CD4-positive, alpha-beta memory T cell (primary cell): Measurements from ENCODE around the gene APLN. TPM values are rescaled to one million over a fixed set of nuclear protein-coding genes. Genes with fewer than 3 reads are reported as not detected.

Experiments
- CTCF ChIA-PET: fragments of 350-600 bp; sonication (Branson Sonifier 250); formaldehyde crosslinking; loops from one replicate; lab custom pipeline; 2021; ENCODE audit warnings: inconsistent platforms; ENCODE audit not compliant: partially characterized antibody; lab: Charles Lee
- POLR2A ChIA-PET: fragments of 350-600 bp; sonication (Branson Sonifier 250); formaldehyde crosslinking; loops from one replicate; lab custom pipeline; 2021; ENCODE audit not compliant: partially characterized antibody; lab: Charles Lee
- DNase-seq, 5 donors: peaks; one replicate each; pipeline versions ENCODE4 v3.0.0 to v3.0.0-alpha.2; 2020 to 2022; ENCODE audit warnings: mixed read lengths in 1 of 5
- H3K27ac ChIP-seq: one replicate; pipeline ENCODE4 v1.7.0; 2013; ENCODE audit warnings: low read depth, low read length
- H3K27me3 ChIP-seq: 2 replicates; pipeline ENCODE4 v1.7.0; 2013; ENCODE audit warnings: mild to moderate bottlenecking, low read length, moderate library complexity; ENCODE audit not compliant: insufficient read depth
- H3K36me3 ChIP-seq: 2 replicates; pipeline ENCODE4 v1.7.0; 2013; ENCODE audit warnings: mild to moderate bottlenecking, low read length, moderate library complexity; ENCODE audit not compliant: insufficient read depth
- H3K4me1 ChIP-seq: 2 replicates; pipeline ENCODE4 v1.7.0; 2013; ENCODE audit warnings: mild to moderate bottlenecking, low read length, moderate library complexity; ENCODE audit not compliant: insufficient read depth
- H3K4me3 ChIP-seq, 2 donors: one replicate each; pipeline ENCODE4 v1.7.0; 2013; ENCODE audit warnings: low read length in 2 of 2, mild to moderate bottlenecking in 1 of 2
- H3K9me3 ChIP-seq, 2 donors: one replicate each; pipeline ENCODE4 v1.7.0; 2013; ENCODE audit warnings: low read length in 2 of 2, control low read depth in 1 of 2; ENCODE audit not compliant: control insufficient read depth in 1 of 2
- H3K27ac Mint-ChIP-seq, 7 donors: one replicate each; pipeline ENCODE4 v1.8.0; 2020 to 2021; ENCODE audit warnings: mixed read lengths in 7 of 7, mild to moderate bottlenecking in 6 of 7, inconsistent platforms in 3 of 7, moderate library complexity in 3 of 7
- H3K27me3 Mint-ChIP-seq, 2 donors: one replicate each; pipeline ENCODE4 v1.8.0; 2020 to 2021; ENCODE audit warnings: mixed read lengths in 2 of 2
- H3K36me3 Mint-ChIP-seq, 2 donors: one replicate each; pipeline ENCODE4 v1.8.0; 2020 to 2021; ENCODE audit warnings: mixed read lengths in 2 of 2, inconsistent platforms in 1 of 2, mild to moderate bottlenecking in 1 of 2
- H3K4me1 Mint-ChIP-seq, 4 donors: one replicate each; pipeline ENCODE4 v1.8.0; 2020 to 2021; ENCODE audit warnings: mixed read lengths in 4 of 4, mild to moderate bottlenecking in 1 of 4
- H3K4me3 Mint-ChIP-seq, 8 donors: one replicate each; pipeline ENCODE4 v1.8.0; 2020 to 2021; ENCODE audit warnings: mixed read lengths in 8 of 8, mild to moderate bottlenecking in 7 of 8, moderate library complexity in 6 of 8, inconsistent platforms in 3 of 8
- H3K9me3 Mint-ChIP-seq, 8 donors: one replicate each; pipeline ENCODE4 v1.8.0; 2020 to 2021; ENCODE audit warnings: mixed read lengths in 8 of 8, mild to moderate bottlenecking in 5 of 8, inconsistent platforms in 3 of 8, moderate library complexity in 1 of 8
- intact Hi-C: fragments of 100-400 bp; cut with micrococcal nuclease; formaldehyde crosslinking; loops from one replicate; pipeline ENCODE4 v1.15.1; 2023
- polyA plus RNA-seq, 2 donors: library from polyadenylated mRNA; unstranded; fragments of 300-500 nt; fragmentation: Illumina TruSeq; gene quantifications; one replicate each; pipeline ENCODE4 v1.2.3, GENCODE V29; 2021
- total RNA-seq, 2 experiments: library from RNA; stranded (reverse); gene quantifications; one replicate each; pipeline ENCODE4 v1.2.3, GENCODE V29; 2021

APLN gene
- total and polyA plus RNA-seq, 4 experiments from 2014 or later = not detected

DNA sequence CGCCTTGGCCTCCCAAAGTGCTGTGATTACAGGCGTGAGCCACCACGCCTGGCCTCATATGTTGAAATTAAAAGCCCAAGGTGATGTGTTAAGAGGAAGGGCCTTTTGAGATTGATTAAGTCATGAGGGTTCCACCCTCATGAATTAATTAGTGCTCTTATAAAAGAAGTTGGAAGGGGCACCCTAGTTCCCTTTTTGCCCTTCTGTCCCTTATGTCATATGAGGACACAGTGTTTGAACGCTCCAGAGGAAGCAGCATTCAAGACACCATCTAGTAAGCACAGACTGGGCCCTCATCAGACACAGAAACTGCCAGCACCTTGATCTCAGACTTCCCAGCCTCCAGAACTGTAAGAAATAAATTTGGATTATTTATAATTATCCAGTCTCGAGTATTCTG lies 5.1 kb upstream of the APLN start:
- H3K4me1 ChIP-seq = peaks cover 9% of the 10 kb centered on the region
- Mint-ChIP-seq H3K27me3 (no peaks in the 10 kb centered on the region), H3K4me1 (peaks cover 3 to 9% (median 6%) of the 10 kb centered on the region in 4 donors), H3K27ac (no peak overlapping the region), H3K9me3 (no peaks in the 10 kb centered on the region), H3K4me3 (no peak overlapping the region), H3K36me3 (no peaks in the 10 kb centered on the region)
- no peak for DNase-seq
- ChIA-PET POLR2A (no interaction called here), CTCF (no interaction called here)
- intact Hi-C loops = loop anchor here (5.0 kb wide), 1 partner anchor 67 kb away; no protein-coding TSS in a partner anchor
- H3K36me3 ChIP-seq = no peaks in the 10 kb centered on the region
- peaks cover 4% of the 10 kb centered on the region for H3K27me3 ChIP-seq
- H3K4me3 ChIP-seq = no peak overlapping the region
- no peak overlapping the region for H3K27ac ChIP-seq
- H3K9me3 ChIP-seq = no peaks in the 10 kb centered on the region

DNA sequence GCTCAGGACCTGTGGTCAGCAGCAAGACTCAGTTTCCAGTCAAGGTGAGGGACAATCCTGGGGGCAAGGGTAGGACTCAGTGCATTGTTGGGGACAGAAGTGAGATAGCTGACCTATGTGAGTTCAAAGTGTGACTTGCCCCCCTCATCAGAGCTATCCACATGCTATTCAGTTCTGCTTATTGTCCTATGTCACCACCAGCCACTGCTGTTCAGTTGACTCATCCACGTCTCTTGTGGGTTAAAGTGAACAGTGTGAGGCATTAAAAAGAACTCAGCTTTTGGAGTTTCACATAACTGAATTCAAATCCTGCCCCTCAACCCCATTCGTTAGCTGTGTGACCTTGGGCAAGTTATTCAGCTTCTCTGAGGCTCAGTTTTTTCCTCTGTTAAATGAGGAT lies 4.4 kb upstream of the APLN start:
- intact Hi-C loops = loop anchor here (5.0 kb wide), 1 partner anchor 68 kb away; no protein-coding TSS in a partner anchor
- H3K4me1 Mint-ChIP-seq = peaks cover 3 to 9% (median 6%) of the 10 kb centered on the region in 4 donors

DNA sequence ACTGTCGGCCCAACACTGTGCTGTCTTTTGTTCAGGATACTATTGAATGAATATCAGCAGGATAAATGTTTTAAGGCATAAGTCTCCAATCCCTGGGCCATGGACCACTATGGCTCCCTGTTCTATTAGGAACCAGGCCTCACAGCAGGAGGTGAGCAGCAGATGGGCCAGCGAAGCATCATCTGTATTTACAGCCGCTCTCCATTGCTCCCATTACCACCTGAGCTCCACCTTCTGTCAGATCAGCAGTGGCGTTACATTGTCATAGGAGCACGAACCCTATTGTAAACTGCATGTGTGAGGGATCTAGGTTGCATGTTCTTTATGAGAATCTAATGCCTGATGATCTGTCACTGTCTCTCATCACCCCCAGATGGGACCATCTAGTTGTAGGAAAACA lies 3.7 kb upstream of the APLN start:
- H3K4me3 Mint-ChIP-seq = no peak overlapping the region
- ChIA-PET CTCF (interaction anchor here (1.0 kb wide), 1 partner anchor 68 kb away, joined by 4 read pairs; no protein-coding TSS in a partner anchor), POLR2A (no interaction called here)

More for the DNA sequence above, 4.4 kb upstream of the APLN start:
- no peak overlapping the region for H3K4me3 ChIP-seq
- H3K4me1 ChIP-seq = peaks cover 10% of the 10 kb centered on the region
- DNase-seq = no peak
- no peak overlapping the region for H3K27ac Mint-ChIP-seq
- H3K9me3 Mint-ChIP-seq = no peaks in the 10 kb centered on the region
- H3K27me3 Mint-ChIP-seq = no peaks in the 10 kb centered on the region
- ChIA-PET CTCF (interaction anchor here (1.0 kb wide), 1 partner anchor 67 kb away, joined by 4 read pairs; no protein-coding TSS in a partner anchor), POLR2A (no interaction called here)
- H3K36me3 Mint-ChIP-seq = no peaks in the 10 kb centered on the region
- H3K27me3 ChIP-seq = peaks cover 4% of the 10 kb centered on the region
- H3K27ac ChIP-seq = no peak overlapping the region
- no peaks in the 10 kb centered on the region for H3K9me3 ChIP-seq
- no peak overlapping the region for H3K4me3 Mint-ChIP-seq
- H3K36me3 ChIP-seq = no peaks in the 10 kb centered on the region

DNA sequence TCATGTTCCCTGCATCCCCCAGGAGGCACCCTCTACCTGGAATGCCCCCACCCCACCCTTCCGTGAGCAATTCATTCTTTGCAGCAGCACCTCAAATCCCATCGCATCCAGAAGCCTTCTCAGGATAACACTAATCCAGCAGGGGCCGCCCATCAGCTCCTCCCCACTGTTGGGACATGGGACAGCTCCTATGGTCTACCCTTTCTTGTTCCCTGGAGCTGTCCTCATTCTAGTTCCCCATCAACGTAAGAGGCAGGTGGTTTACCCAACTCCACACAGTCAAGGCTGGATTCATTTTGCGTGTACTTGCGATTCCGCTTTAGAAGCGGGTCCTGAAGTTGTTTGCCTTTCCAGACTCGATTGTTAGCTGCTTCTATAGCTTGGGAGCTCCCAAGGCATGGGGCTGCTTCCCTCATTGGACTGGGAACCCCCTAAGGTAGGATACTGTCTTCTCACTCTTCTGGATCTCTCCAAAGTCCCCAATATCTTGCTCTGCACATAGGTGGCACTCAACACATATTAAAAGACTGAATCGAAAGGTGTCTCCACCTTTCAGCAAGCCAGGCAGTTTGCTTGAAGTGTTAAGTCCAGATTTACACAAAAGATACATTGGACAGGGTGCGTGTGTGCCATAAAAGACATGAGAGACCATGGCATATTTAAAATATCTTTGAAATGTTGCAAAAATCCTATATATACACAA lies 942 bp upstream of the APLN start:
- peaks cover 0 to 5% of the 10 kb centered on the region in 2 donors for H3K27me3 Mint-ChIP-seq
- Histone ChIP-seq H3K4me3 (no peak overlapping the region), H3K9me3 (no peaks in the 10 kb centered on the region), H3K36me3 (no peaks in the 10 kb centered on the region), H3K4me1 (peaks cover 10% of the 10 kb centered on the region), H3K27ac (no peak overlapping the region), H3K27me3 (peaks cover 4% of the 10 kb centered on the region)
- no peaks in the 10 kb centered on the region for H3K9me3 Mint-ChIP-seq
- POLR2A ChIA-PET = no interaction called here
- H3K4me1 Mint-ChIP-seq = peaks cover 3 to 9% (median 6%) of the 10 kb centered on the region in 4 donors
- CTCF ChIA-PET = interaction anchor here (0.6 to 2.4 kb wide), 10 partner anchors 17 to 270 kb away, joined by 3 to 14 read pairs (median 3); no protein-coding TSS in a partner anchor
- peak overlapping the region; percentile 53 to 76 (median 74) for H3K4me3 Mint-ChIP-seq
- intact Hi-C loops = loop anchor here (1.0 to 5.0 kb wide), 3 partner anchors 72 to 251 kb away; partner anchors contain the start of gene UTP14A
- peak in 4 of 5 donors; percentile 25 to 33 (median 31) for DNase-seq
- H3K27ac Mint-ChIP-seq = no peak overlapping the region
- no peaks in the 10 kb centered on the region for H3K36me3 Mint-ChIP-seq

More for the DNA sequence above, 3.7 kb upstream of the APLN start:
- Histone ChIP-seq H3K9me3 (no peaks in the 10 kb centered on the region), H3K27me3 (peaks cover 4% of the 10 kb centered on the region), H3K4me3 (no peak overlapping the region), H3K4me1 (peaks cover 10% of the 10 kb centered on the region), H3K27ac (no peak overlapping the region), H3K36me3 (no peaks in the 10 kb centered on the region)
- peaks cover 3 to 9% (median 6%) of the 10 kb centered on the region in 4 donors for H3K4me1 Mint-ChIP-seq
- no peaks in the 10 kb centered on the region for H3K27me3 Mint-ChIP-seq
- H3K27ac Mint-ChIP-seq = no peak overlapping the region
- DNase-seq = no peak
- H3K9me3 Mint-ChIP-seq = no peaks in the 10 kb centered on the region
- intact Hi-C loops = loop anchor here (5.0 kb wide), 1 partner anchor 69 kb away; no protein-coding TSS in a partner anchor
- no peaks in the 10 kb centered on the region for H3K36me3 Mint-ChIP-seq

DNA sequence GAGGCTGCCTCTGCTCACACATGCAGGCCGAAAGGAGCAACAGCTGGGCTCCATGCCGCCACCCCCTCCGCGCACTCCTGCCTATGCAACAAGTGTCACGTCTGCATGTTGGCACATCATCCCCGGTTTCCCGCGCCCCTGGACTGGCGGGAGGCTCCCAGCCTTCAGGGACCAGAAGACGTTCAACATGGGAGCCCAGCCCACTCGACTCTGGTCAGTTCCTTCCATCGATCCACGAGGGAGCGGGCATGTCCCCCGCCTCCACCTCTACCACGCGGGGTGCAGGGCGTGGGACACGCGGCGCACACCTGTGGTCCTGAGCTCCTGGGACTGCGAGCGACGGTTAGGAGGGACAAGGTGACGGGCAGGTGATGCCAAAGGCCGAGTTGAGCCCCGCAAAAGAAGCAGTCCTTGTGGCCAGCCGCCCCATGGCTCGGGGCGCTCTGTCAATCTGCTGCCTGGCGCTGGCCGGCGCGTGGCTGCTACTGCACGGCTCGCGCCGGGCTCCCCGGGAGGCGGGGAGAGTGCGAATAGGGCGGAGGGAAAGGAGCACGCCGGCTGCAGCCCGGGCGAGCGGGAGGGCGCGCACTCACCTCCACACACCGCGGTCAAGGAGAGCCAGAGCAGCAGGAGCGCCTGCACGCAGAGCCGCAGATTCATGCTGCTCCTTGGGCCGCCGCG lies 645 bp downstream of the APLN start:
- peaks cover 0 to 5% of the 10 kb centered on the region in 2 donors for H3K27me3 Mint-ChIP-seq
- POLR2A ChIA-PET = interaction anchor here (0.8 to 1.1 kb wide), 2 partner anchors 24 to 115 kb away, joined by 3 read pairs; no protein-coding TSS in a partner anchor

DNA sequence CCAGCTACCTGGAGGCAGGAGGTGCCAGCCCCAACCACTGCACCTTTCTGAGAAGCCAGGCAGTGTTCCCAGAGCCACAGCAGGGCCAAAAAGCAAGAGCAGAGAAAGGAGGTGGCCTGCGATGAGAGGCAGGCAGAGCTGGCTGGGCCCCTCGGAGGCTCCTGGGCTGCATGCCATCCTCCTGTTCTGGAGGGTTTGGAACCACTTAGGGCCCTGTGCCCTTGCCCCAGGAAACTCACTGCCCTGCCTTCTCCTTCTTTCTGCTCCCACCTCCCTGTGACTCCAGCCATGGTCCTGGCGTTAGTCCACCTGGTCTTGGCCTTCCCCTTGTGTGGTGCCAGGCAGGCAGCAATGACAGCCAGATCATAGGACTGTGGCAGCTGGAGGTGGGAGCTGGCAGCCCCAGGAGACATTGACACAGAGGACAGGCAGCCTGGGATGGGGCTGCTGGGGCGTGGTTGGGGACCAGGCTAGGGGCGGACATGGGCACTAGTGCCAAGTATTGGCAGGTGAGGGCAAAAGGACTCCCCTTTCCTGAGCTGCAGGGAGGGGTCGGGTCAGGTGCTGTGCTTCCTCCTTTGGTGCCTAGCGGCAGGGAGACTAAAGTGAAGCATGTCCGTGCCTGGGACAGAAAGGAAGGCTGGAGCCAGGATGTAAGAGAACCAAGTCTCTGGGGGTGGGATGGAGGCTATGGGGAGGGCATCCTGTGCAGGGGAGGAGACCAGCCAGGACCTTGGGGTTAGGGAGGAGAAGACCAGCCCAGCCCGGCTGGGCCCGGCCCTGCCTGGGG lies 1.4 kb downstream of the APLN start:
- Histone ChIP-seq H3K4me1 (peaks cover 10% of the 10 kb centered on the region), H3K4me3 (no peak overlapping the region), H3K9me3 (no peaks in the 10 kb centered on the region), H3K27ac (no peak overlapping the region), H3K36me3 (no peaks in the 10 kb centered on the region), H3K27me3 (peaks cover 4% of the 10 kb centered on the region)
- Mint-ChIP-seq H3K27me3 (peaks cover 0 to 5% of the 10 kb centered on the region in 2 donors), H3K4me1 (peaks cover 3 to 9% (median 6%) of the 10 kb centered on the region in 4 donors), H3K27ac (no peak overlapping the region), H3K4me3 (peak overlapping the region; percentile 43 to 71 (median 56)), H3K9me3 (no peaks in the 10 kb centered on the region), H3K36me3 (no peaks in the 10 kb centered on the region)
- ChIA-PET CTCF (interaction anchor here (1.9 kb wide), 1 partner anchor 73 kb away, joined by 9 read pairs; no protein-coding TSS in a partner anchor), POLR2A (interaction anchor here (0.6 to 0.8 kb wide), 2 partner anchors 25 to 424 kb away, joined by 3 read pairs; no protein-coding TSS in a partner anchor)
- no peak for DNase-seq
- intact Hi-C loops = no loop called here

More for the DNA sequence above, 645 bp downstream of the APLN start:
- no peaks in the 10 kb centered on the region for H3K9me3 ChIP-seq
- intact Hi-C loops = no loop called here
- H3K4me3 ChIP-seq = no peak overlapping the region
- no peak overlapping the region for H3K27ac ChIP-seq
- Mint-ChIP-seq H3K4me3 (peak overlapping the region in 6 of 8 donors; percentile 24 to 74 (median 54)), H3K27ac (no peak overlapping the region), H3K36me3 (no peaks in the 10 kb centered on the region), H3K4me1 (peaks cover 3 to 9% (median 6%) of the 10 kb centered on the region in 4 donors), H3K9me3 (no peaks in the 10 kb centered on the region)
- peaks cover 4% of the 10 kb centered on the region for H3K27me3 ChIP-seq
- CTCF ChIA-PET = interaction anchor here (1.4 to 2.4 kb wide), 3 partner anchors 72 to 170 kb away, joined by 3 to 14 read pairs (median 9); no protein-coding TSS in a partner anchor
- peaks cover 10% of the 10 kb centered on the region for H3K4me1 ChIP-seq
- no peaks in the 10 kb centered on the region for H3K36me3 ChIP-seq
- peak in 2 of 5 donors; percentile 11 to 14 for DNase-seq
